ENCODE data around the gene MED8.

The MED8 gene

DNA sequence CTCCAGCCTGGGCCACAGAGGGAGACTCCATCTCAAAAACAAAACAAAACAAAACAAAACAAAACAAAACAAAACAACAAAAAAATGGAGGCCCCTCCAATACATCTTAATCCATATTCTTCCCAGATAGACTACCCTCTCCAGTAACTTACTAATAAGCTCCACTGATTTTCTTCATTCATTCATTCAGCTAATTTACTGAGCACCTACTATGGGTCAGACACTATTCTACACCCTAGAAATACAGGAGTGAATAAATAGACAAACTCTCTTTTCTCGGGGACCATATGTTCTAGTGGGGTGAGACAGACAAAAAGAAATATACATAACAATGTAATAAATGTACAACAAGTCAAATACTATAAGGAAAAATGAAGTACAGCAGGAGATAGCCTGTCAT lies 38.6 kb downstream of the MED8 start:
- H3K27ac ChIP-seq (ENCODE audit: low read length), result no peak overlapping the region
- no peak overlapping the region for H3K9ac ChIP-seq (ENCODE audit: low read length)
- no peak for DNase-seq
- TF ChIP-seq EZH2 (optimal IDR thresholded peaks at IDR 0.05; ENCODE audit: low read depth, low read length) (no peak), EZH2phosphoT487 (IDR thresholded peaks at IDR 0.05; ENCODE audit: low read length) (no peak)
- TF ChIP-seq, protein P1, sequence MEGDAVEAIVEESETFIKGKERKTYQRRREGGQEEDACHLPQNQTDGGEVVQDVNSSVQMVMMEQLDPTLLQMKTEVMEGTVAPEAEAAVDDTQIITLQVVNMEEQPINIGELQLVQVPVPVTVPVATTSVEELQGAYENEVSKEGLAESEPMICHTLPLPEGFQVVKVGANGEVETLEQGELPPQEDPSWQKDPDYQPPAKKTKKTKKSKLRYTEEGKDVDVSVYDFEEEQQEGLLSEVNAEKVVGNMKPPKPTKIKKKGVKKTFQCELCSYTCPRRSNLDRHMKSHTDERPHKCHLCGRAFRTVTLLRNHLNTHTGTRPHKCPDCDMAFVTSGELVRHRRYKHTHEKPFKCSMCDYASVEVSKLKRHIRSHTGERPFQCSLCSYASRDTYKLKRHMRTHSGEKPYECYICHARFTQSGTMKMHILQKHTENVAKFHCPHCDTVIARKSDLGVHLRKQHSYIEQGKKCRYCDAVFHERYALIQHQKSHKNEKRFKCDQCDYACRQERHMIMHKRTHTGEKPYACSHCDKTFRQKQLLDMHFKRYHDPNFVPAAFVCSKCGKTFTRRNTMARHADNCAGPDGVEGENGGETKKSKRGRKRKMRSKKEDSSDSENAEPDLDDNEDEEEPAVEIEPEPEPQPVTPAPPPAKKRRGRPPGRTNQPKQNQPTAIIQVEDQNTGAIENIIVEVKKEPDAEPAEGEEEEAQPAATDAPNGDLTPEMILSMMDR (IDR thresholded peaks at IDR 0.05; ENCODE audit: low read length), result no peak
- no peaks in the 10 kb centered on the region for H3K9me3 ChIP-seq (replicated peaks; ENCODE audit: insufficient read depth, low read length)
- no peaks in the 10 kb centered on the region for H3K36me3 ChIP-seq (replicated peaks; ENCODE audit: insufficient read depth, low read length)
- no peaks in the 10 kb centered on the region for H3K79me2 ChIP-seq (ENCODE audit: low read length)
- no peaks in the 10 kb centered on the region for H3K9me2 ChIP-seq (replicated peaks; ENCODE audit: insufficient read depth, low read length)
- H3K27me3 ChIP-seq (replicated peaks; ENCODE audit: insufficient read depth, low read length), result 0 out of 2 replicates have a peak, but pooled peaks cover 6% of the 10 kb centered on the region
- H4K20me1 ChIP-seq (ENCODE audit: insufficient read depth, low read length), result no peaks in the 10 kb centered on the region
- H3K4me3 ChIP-seq (ENCODE audit: low read length), result no peak overlapping the region
- peaks cover 9% of the 10 kb centered on the region for H3F3A ChIP-seq (ENCODE audit: insufficient read depth, low read length)
- peaks cover 10% of the 10 kb centered on the region for H3K4me1 ChIP-seq (ENCODE audit: low read length)
- no peak overlapping the region for H3K4me2 ChIP-seq (ENCODE audit: low read depth, low read length)
- H2AFZ ChIP-seq (ENCODE audit: low read length), result no peak overlapping the region

DNA sequence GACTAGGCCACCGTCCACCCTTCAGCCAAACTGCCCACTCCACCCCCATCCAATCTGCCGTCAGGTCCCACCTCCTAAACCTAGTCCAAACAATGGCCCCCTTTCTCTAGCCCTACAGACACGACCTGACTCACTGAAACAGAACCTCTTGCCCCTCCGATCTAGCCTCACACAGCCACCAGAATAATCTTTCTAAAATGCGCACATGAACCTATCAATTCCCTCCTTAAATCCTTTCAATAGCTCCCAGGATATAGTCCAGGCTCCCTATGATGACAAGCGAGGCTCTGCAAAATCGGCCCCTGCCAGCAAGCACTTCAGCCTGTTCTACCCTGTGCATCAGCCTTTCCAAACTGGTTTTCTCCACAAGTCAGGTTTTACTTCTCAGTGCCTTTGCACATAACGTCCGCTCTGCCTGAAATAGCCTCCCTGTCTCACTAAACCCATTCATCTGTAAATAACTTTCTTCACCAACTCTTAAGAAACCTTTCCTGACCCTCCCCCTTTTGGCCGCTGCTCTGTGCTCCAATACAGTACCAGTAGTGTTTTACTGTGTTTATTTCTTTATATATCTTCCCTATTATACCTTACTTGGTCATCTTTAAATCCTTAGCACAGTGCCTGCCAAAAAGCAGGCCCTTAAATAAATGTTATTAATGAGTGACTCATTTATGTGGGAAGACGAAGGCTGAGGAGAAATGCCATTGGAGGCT lies 39.9 kb downstream of the MED8 start:
- TF ChIP-seq EZH2 (optimal IDR thresholded peaks at IDR 0.05; ENCODE audit: low read depth, low read length), result no peak
- TF ChIP-seq EZH2phosphoT487 (IDR thresholded peaks at IDR 0.05; ENCODE audit: low read length), result no peak
- TF ChIP-seq, protein P1 (IDR thresholded peaks at IDR 0.05; ENCODE audit: low read length), result no peak
- Histone ChIP-seq H3K27me3 (replicated peaks; ENCODE audit: insufficient read depth, low read length) (0 out of 2 replicates have a peak, but pooled peaks cover 6% of the 10 kb centered on the region), H3K79me2 (ENCODE audit: low read length) (no peaks in the 10 kb centered on the region), H3K9ac (ENCODE audit: low read length) (peak overlapping the region; percentile 85), H3K9me3 (replicated peaks; ENCODE audit: insufficient read depth, low read length) (no peaks in the 10 kb centered on the region), H3K36me3 (replicated peaks; ENCODE audit: insufficient read depth, low read length) (no peaks in the 10 kb centered on the region), H3K9me2 (replicated peaks; ENCODE audit: insufficient read depth, low read length) (no peaks in the 10 kb centered on the region), H3F3A (ENCODE audit: insufficient read depth, low read length) (peaks cover 9% of the 10 kb centered on the region), H3K27ac (ENCODE audit: low read length) (peak overlapping the region; percentile 95), H3K4me3 (ENCODE audit: low read length) (peak overlapping the region; percentile 73), H2AFZ (ENCODE audit: low read length) (peak overlapping the region; percentile 87), H3K4me2 (ENCODE audit: low read depth, low read length) (peak overlapping the region; percentile 72), H4K20me1 (ENCODE audit: insufficient read depth, low read length) (no peaks in the 10 kb centered on the region), H3K4me1 (ENCODE audit: low read length) (peaks cover 10% of the 10 kb centered on the region)
- peak; percentile 10 for DNase-seq

GRCh38 chr1:43348809-43349593 lies 40.6 kb downstream of the MED8 start:
- Histone ChIP-seq H3F3A (ENCODE audit: insufficient read depth, low read length) (peaks cover 9% of the 10 kb centered on the region), H3K4me2 (ENCODE audit: low read depth, low read length) (peak overlapping the region; percentile 72), H3K27me3 (replicated peaks; ENCODE audit: insufficient read depth, low read length) (0 out of 2 replicates have a peak, but pooled peaks cover 6% of the 10 kb centered on the region), H2AFZ (ENCODE audit: low read length) (peak overlapping the region; percentile 87), H3K4me1 (ENCODE audit: low read length) (peaks cover 10% of the 10 kb centered on the region), H3K9me3 (replicated peaks; ENCODE audit: insufficient read depth, low read length) (no peaks in the 10 kb centered on the region), H3K36me3 (replicated peaks; ENCODE audit: insufficient read depth, low read length) (no peaks in the 10 kb centered on the region), H3K9me2 (replicated peaks; ENCODE audit: insufficient read depth, low read length) (no peaks in the 10 kb centered on the region), H3K4me3 (ENCODE audit: low read length) (peak overlapping the region; percentile 73), H3K9ac (ENCODE audit: low read length) (peak overlapping the region; percentile 85), H3K79me2 (ENCODE audit: low read length) (no peaks in the 10 kb centered on the region), H3K27ac (ENCODE audit: low read length) (peak overlapping the region; percentile 95), H4K20me1 (ENCODE audit: insufficient read depth, low read length) (no peaks in the 10 kb centered on the region)
- TF ChIP-seq EZH2phosphoT487 (IDR thresholded peaks at IDR 0.05; ENCODE audit: low read length) (no peak), EZH2 (optimal IDR thresholded peaks at IDR 0.05; ENCODE audit: low read depth, low read length) (no peak)
- TF ChIP-seq, protein P1 (IDR thresholded peaks at IDR 0.05; ENCODE audit: low read length), result peak; percentile 8; the same call in 1 of the 2 replicates
- peak; percentile 96 for DNase-seq
